ENCODE data around the gene ANKMY2. TPM values are rescaled to one million over a fixed set of nuclear protein-coding genes. Genes with fewer than 3 reads are reported as not detected.
A peak's percentile ranks its signal among the peaks of the same experiment; 100 is the strongest.

ANKMY2 gene
- total RNA-seq, 4 donors from 2014 or later = 7.9 to 16.2 (median 8.6) TPM

DNA sequence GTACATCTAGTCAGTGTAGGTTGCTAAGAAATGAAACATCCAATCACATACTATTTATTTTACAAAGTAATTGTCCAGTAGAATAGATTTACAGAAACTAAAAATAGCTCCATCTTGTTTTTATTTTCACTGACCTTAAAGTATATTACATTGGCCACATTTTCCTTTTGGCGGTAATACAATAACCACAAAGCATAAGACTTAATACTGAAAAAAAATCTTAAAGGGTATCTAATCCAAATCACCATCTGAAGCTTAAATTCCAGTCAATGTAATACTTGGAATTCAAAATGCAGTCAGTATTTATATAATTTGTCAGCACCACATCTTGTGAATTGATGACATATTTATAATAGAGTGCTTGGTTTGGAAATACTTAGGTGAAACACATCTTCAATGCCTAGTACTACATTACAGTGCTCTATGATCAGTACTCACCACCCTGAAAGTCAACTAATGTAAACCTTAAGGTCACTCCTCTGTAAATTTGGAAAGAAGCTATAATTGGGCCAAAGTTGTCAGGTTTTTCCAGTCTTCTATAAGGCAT is 8.9 kb downstream of the ANKMY2 start:
- intact Hi-C loops (cut with DNase I; ENCODE audit: low total_unique reads) (no loop called here), in situ Hi-C loops (cut with MboI; ENCODE audit: low sequenced_read_pairs in 4 of 4) (no loop called here)
- no peak for ATAC-seq
- TF ChIP-seq, protein P1, sequence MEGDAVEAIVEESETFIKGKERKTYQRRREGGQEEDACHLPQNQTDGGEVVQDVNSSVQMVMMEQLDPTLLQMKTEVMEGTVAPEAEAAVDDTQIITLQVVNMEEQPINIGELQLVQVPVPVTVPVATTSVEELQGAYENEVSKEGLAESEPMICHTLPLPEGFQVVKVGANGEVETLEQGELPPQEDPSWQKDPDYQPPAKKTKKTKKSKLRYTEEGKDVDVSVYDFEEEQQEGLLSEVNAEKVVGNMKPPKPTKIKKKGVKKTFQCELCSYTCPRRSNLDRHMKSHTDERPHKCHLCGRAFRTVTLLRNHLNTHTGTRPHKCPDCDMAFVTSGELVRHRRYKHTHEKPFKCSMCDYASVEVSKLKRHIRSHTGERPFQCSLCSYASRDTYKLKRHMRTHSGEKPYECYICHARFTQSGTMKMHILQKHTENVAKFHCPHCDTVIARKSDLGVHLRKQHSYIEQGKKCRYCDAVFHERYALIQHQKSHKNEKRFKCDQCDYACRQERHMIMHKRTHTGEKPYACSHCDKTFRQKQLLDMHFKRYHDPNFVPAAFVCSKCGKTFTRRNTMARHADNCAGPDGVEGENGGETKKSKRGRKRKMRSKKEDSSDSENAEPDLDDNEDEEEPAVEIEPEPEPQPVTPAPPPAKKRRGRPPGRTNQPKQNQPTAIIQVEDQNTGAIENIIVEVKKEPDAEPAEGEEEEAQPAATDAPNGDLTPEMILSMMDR (IDR thresholded peaks at IDR 0.05 in 4 of 5, conservative IDR thresholded peaks at IDR 0.05 in 1 of 5) = no peak
- no peak for TF ChIP-seq POLR2A (IDR thresholded peaks at IDR 0.05)
- peak overlapping the region; percentile 37 to 62 (median 42) for H3K27ac ChIP-seq
- no peaks in the 10 kb centered on the region for H3K27me3 ChIP-seq
- no peak for DNase-seq
- no peaks in the 10 kb centered on the region for H3K36me3 ChIP-seq
- no peak overlapping the region for H3K4me3 ChIP-seq
- no peaks in the 10 kb centered on the region for H3K9me3 ChIP-seq
- peaks cover 46 to 52% of the 10 kb centered on the region in 2 donors for H3K4me1 ChIP-seq

DNA sequence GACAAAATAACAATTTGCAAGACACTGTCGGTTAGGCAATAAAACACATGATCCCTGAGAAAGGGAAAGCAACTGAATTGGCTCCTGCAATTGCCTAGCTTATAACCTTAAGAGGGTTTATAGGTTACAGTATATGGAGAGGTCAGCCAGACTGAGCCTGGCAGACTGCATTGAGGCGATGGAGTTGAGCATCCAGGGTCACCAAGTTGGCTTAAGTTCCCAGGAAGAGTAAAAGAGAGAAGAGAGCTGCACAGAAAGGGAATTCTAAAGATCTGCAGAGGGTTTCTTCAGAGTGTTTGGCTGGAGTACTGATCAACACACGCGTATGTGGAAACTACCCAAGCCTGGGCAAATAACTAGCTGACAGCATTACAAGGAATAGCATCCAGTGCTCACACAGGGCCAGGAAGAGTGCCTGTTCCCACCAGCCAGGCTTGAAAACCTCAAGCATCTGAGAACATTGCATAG is 11.2 kb downstream of the ANKMY2 start:
- peaks cover 32 to 42% of the 10 kb centered on the region in 2 donors for H3K4me1 ChIP-seq
- H3K36me3 ChIP-seq = no peaks in the 10 kb centered on the region
- intact Hi-C loops (cut with DNase I; ENCODE audit: low total_unique reads) (no loop called here), in situ Hi-C loops (cut with MboI; ENCODE audit: low sequenced_read_pairs in 4 of 4) (no loop called here)
- H3K27me3 ChIP-seq = no peaks in the 10 kb centered on the region
- no peak overlapping the region for H3K4me3 ChIP-seq
- TF ChIP-seq POLR2A (IDR thresholded peaks at IDR 0.05) = no peak
- TF ChIP-seq, protein P1 (IDR thresholded peaks at IDR 0.05 in 4 of 5, conservative IDR thresholded peaks at IDR 0.05 in 1 of 5) = no peak
- peak; percentile 60 to 94 for ATAC-seq
- no peaks in the 10 kb centered on the region for H3K9me3 ChIP-seq
- peak overlapping the region; percentile 27 to 65 (median 36) for H3K27ac ChIP-seq
- DNase-seq = peak in 1 of 2 donors; percentile 49

DNA sequence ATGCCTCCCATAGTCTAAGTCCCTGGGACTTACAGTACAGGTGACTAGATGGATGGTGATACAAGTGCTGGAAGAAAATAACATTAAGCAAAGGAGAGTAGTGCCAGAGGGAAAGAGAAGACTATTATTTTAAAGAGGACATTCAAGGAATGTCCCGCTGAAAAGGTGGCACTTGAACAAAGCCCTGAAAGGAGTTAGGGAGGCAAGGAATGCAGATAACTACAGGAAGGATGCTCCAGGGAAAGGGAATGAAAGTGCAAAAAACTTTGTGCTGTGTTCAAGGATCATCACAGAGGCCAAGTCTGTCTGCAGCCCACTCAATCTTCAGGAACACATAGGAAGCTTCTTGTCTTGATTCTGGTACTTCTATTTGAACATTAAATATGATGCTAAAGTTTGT is 14.9 kb downstream of the ANKMY2 start:
- intact Hi-C loops (cut with DNase I; ENCODE audit: low total_unique reads) (no loop called here), in situ Hi-C loops (cut with MboI; ENCODE audit: low sequenced_read_pairs in 4 of 4) (no loop called here)
- H3K4me1 ChIP-seq = peaks cover 8 to 11% of the 10 kb centered on the region in 2 donors
- H3K36me3 ChIP-seq = no peaks in the 10 kb centered on the region
- TF ChIP-seq, protein P1 (IDR thresholded peaks at IDR 0.05 in 4 of 5, conservative IDR thresholded peaks at IDR 0.05 in 1 of 5) = no peak
- TF ChIP-seq POLR2A (IDR thresholded peaks at IDR 0.05) = no peak
- H3K4me3 ChIP-seq = no peak overlapping the region
- H3K27ac ChIP-seq = no peak overlapping the region
- ATAC-seq (no peak), DNase-seq (no peak)
- H3K27me3 ChIP-seq = no peaks in the 10 kb centered on the region
- no peaks in the 10 kb centered on the region for H3K9me3 ChIP-seq

GRCh38 chr7:16627236-16627635 is 18.3 kb downstream of the ANKMY2 start:
- in situ Hi-C loops (cut with MboI; ENCODE audit: low sequenced_read_pairs in 4 of 4) (no loop called here), intact Hi-C loops (cut with DNase I; ENCODE audit: low total_unique reads) (no loop called here)
- DNase-seq = no peak
- Histone ChIP-seq H3K4me3 (no peak overlapping the region), H3K27me3 (no peaks in the 10 kb centered on the region), H3K4me1 (no peaks in the 10 kb centered on the region), H3K36me3 (peaks cover 0 to 18% of the 10 kb centered on the region in 2 donors), H3K27ac (no peak overlapping the region), H3K9me3 (no peaks in the 10 kb centered on the region)
- TF ChIP-seq, protein P1 (IDR thresholded peaks at IDR 0.05 in 4 of 5, conservative IDR thresholded peaks at IDR 0.05 in 1 of 5) = no peak
- TF ChIP-seq POLR2A (IDR thresholded peaks at IDR 0.05) = no peak
- ATAC-seq = no peak

GRCh38 chr7:16626388-16626787 is 19.2 kb downstream of the ANKMY2 start:
- intact Hi-C loops (cut with DNase I; ENCODE audit: low total_unique reads) = no loop called here
- H3K27ac ChIP-seq = no peak overlapping the region
- H3K27me3 ChIP-seq = no peaks in the 10 kb centered on the region
- DNase-seq = no peak
- no peaks in the 10 kb centered on the region for H3K9me3 ChIP-seq
- H3K4me3 ChIP-seq = no peak overlapping the region
- in situ Hi-C loops (cut with MboI; ENCODE audit: low sequenced_read_pairs in 4 of 4) = no loop called here
- TF ChIP-seq POLR2A (IDR thresholded peaks at IDR 0.05) = no peak
- TF ChIP-seq, protein P1 (IDR thresholded peaks at IDR 0.05 in 4 of 5, conservative IDR thresholded peaks at IDR 0.05 in 1 of 5) = no peak
- ATAC-seq = no peak
- no peaks in the 10 kb centered on the region for H3K4me1 ChIP-seq
- peaks cover 0 to 18% of the 10 kb centered on the region in 2 donors for H3K36me3 ChIP-seq
